HUES64 (cell line): ENCODE results near the gene AATK.

Source experiments
- H3K27ac ChIP-seq: 2 replicates; pipeline ENCODE4 v1.7.0; 2013; ENCODE audit warnings: low read depth, low read length, inconsistent platforms
- H3K27me3 ChIP-seq: 2 replicates; pipeline ENCODE4 v1.6.1; 2013; ENCODE audit warnings: mild to moderate bottlenecking, low read length; ENCODE audit not compliant: insufficient read depth
- H3K36me3 ChIP-seq: 2 replicates; pipeline ENCODE4 v1.6.1; 2013; ENCODE audit warnings: mild to moderate bottlenecking, low read length; ENCODE audit not compliant: insufficient read depth
- H3K4me1 ChIP-seq: 2 replicates; pipeline ENCODE4 v1.6.1; 2013; ENCODE audit warnings: mild to moderate bottlenecking, low read length, moderate library complexity; ENCODE audit not compliant: insufficient read depth
- H3K4me3 ChIP-seq: 2 replicates; pipeline ENCODE4 v1.5.1; 2013; ENCODE audit warnings: mild to moderate bottlenecking, low read length, moderate library complexity
- H3K9ac ChIP-seq: 2 replicates; pipeline ENCODE4 v1.6.1; 2013; ENCODE audit warnings: mild to moderate bottlenecking, low read depth, low read length
- H3K9me3 ChIP-seq: 2 replicates; pipeline ENCODE4 v1.6.1; 2013; ENCODE audit warnings: low read depth, low read length; ENCODE audit not compliant: insufficient read depth
- WGBS: fragments of 150-250, 120-280 bp; methylation state at CpG from one replicate; pipeline ENCODE4 v1.1.7; 2013; ENCODE audit warnings: missing lambda C conversion rate; 5-methylcytosine and 5-hydroxymethylcytosine counted together

AATK gene

GRCh38 chr17:81194941-81195901 lies 29.2 kb upstream of the AATK start:
- no peak overlapping the region for H3K9ac ChIP-seq
- no peaks in the 10 kb centered on the region for H3K4me1 ChIP-seq
- 95% methylated on average over 37 of the region's 37 CpGs for WGBS
- peaks cover 40% of the 10 kb centered on the region for H3K36me3 ChIP-seq
- H3K9me3 ChIP-seq = no peaks in the 10 kb centered on the region
- no peak overlapping the region for H3K27ac ChIP-seq
- no peaks in the 10 kb centered on the region for H3K27me3 ChIP-seq
- no peak overlapping the region for H3K4me3 ChIP-seq

DNA sequence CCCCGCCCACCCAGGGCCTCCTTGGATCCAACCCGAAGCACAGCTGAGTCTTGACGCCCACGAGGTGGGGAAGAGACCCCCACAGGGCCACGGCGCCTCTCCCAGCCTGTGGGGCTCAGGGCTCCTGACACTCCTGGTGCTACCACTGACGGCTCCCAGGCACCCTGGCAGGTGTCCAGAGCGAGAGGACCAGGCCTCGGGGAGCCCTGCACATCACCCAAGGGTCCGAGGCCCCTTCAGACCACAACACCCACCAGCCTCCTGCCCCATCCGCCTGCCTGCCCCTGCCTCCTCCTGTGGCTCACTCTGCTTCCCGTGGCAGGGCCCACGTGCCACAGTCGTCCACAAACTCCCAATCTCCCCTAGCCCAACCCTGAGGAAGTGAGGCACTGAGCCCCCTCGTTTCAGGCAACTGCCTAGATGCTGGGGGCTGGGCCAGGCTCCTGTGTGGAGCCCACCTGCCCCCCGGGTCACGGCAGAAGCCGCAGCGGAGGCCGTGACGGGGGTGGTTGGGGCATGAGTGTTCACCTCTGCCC lies 28.3 kb upstream of the AATK start:
- peaks cover 47% of the 10 kb centered on the region for H3K36me3 ChIP-seq
- H3K9ac ChIP-seq = no peak overlapping the region
- 96% methylated on average over 21 of the region's 21 CpGs for WGBS
- no peaks in the 10 kb centered on the region for H3K4me1 ChIP-seq
- H3K27me3 ChIP-seq = no peaks in the 10 kb centered on the region
- no peak overlapping the region for H3K27ac ChIP-seq
- H3K4me3 ChIP-seq = no peak overlapping the region
- no peaks in the 10 kb centered on the region for H3K9me3 ChIP-seq

DNA sequence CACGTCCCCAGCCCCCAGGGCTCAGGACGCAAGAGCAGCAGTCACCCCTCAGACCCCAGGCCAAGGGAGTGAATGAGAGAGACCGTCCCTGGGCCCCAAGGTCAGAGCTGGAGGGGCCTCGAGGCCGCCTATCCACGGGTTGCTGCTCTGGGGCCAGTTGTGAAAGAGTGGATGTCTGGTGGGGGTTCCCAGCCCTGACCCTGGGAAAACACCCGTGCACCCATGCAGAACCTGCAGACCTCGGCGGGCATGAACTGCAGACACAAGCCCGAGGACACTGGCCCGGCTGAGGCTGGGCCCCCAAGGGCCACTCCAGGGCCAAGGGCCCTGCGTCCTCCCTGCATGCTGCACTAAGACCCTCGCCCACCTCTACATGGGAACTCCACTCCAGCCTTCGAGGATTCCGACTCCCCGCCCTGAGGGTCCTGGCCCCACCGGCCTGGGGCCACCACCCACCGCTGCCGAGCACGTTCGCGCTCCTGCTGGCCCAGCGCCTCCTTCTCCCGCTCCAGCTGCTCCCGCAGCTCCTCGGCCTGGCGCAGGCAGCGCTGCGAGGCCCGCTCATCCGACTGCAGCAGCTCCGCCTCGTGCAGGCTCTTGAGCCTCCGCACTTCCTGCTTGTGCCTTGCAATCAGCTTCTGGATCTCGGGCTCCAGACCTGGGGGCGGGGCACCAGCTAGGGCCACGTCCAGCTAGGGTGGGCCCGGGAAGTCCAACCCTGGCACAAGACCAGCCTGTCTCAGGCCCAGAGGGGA lies 27.6 kb upstream of the AATK start:
- Histone ChIP-seq H3K36me3 (peaks cover 45% of the 10 kb centered on the region), H3K27ac (no peak overlapping the region), H3K27me3 (no peaks in the 10 kb centered on the region), H3K9ac (no peak overlapping the region), H3K9me3 (no peaks in the 10 kb centered on the region), H3K4me3 (no peak overlapping the region), H3K4me1 (no peaks in the 10 kb centered on the region)
- WGBS = 93% methylated on average over 38 of the region's 38 CpGs

- Histone ChIP-seq H3K4me3 (no peak overlapping the region), H3K27me3 (no peaks in the 10 kb centered on the region), H3K4me1 (no peaks in the 10 kb centered on the region), H3K36me3 (peaks cover 41% of the 10 kb centered on the region), H3K27ac (no peak overlapping the region), H3K9ac (no peak overlapping the region), H3K9me3 (no peaks in the 10 kb centered on the region)
- 91% methylated on average over 17 of the region's 17 CpGs for WGBS
Measured at GRCh38 chr17:81193051-81193410, 27.0 kb upstream of the AATK start.

DNA sequence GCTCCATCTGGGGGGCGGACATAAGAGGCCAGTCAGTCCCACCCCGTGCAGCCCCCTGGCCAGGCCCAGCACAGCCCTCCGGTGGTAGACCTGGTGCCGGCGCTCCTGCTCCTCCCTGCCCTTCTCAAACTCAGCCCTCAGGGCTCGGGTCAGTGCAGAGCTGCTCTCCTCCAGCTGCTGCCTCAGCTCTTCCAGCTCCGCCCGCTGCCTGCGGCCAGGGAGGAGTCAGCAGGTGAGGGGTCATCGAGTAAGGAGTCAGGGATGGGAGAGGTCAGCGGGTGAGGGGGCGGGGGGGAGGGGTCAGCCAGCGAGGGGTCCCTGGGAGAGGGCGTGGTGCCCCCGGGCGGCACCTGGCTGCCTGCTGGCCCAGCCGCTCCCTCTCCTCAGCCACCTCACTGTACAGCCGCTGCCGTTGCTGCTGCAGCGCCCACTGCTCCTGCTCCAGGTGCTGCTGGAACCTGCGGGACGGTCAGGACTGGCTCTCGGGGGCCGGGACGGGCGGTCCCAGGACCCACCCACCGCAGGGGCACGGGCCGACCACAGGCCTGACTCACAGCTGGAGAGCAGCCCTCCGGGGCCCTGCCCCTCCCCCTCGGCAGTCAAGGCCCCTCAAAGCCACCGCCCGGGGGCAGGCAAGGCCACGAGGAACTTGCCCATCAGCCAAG lies 26.5 kb upstream of the AATK start:
- Histone ChIP-seq H3K27ac (no peak overlapping the region), H3K9ac (no peak overlapping the region), H3K27me3 (no peaks in the 10 kb centered on the region), H3K9me3 (no peaks in the 10 kb centered on the region), H3K4me1 (no peaks in the 10 kb centered on the region), H3K36me3 (peaks cover 36% of the 10 kb centered on the region), H3K4me3 (no peak overlapping the region)
- WGBS = 83% methylated on average over 31 of the region's 34 CpGs

GRCh38 chr17:81191646-81192045 lies 25.6 kb upstream of the AATK start:
- Histone ChIP-seq H3K27ac (no peak overlapping the region), H3K4me3 (no peak overlapping the region), H3K9ac (no peak overlapping the region), H3K9me3 (no peaks in the 10 kb centered on the region), H3K27me3 (no peaks in the 10 kb centered on the region), H3K36me3 (peaks cover 32% of the 10 kb centered on the region), H3K4me1 (no peaks in the 10 kb centered on the region)
- 94% methylated on average over 14 of the region's 14 CpGs for WGBS

GRCh38 chr17:81191116-81191515 lies 25.1 kb upstream of the AATK start:
- WGBS = 89% methylated on average over 20 of the region's 20 CpGs
- H3K9ac ChIP-seq = no peak overlapping the region
- no peak overlapping the region for H3K27ac ChIP-seq
- no peaks in the 10 kb centered on the region for H3K4me1 ChIP-seq
- peaks cover 32% of the 10 kb centered on the region for H3K36me3 ChIP-seq
- H3K27me3 ChIP-seq = no peaks in the 10 kb centered on the region
- no peaks in the 10 kb centered on the region for H3K9me3 ChIP-seq
- H3K4me3 ChIP-seq = no peak overlapping the region

- Histone ChIP-seq H3K27me3 (no peaks in the 10 kb centered on the region), H3K9me3 (no peaks in the 10 kb centered on the region), H3K36me3 (peaks cover 29% of the 10 kb centered on the region), H3K9ac (no peak overlapping the region), H3K4me1 (no peaks in the 10 kb centered on the region), H3K4me3 (no peak overlapping the region), H3K27ac (no peak overlapping the region)
- WGBS = 96% methylated on average over 28 of the region's 28 CpGs
Measured at GRCh38 chr17:81190591-81190990, 24.6 kb upstream of the AATK start.

DNA sequence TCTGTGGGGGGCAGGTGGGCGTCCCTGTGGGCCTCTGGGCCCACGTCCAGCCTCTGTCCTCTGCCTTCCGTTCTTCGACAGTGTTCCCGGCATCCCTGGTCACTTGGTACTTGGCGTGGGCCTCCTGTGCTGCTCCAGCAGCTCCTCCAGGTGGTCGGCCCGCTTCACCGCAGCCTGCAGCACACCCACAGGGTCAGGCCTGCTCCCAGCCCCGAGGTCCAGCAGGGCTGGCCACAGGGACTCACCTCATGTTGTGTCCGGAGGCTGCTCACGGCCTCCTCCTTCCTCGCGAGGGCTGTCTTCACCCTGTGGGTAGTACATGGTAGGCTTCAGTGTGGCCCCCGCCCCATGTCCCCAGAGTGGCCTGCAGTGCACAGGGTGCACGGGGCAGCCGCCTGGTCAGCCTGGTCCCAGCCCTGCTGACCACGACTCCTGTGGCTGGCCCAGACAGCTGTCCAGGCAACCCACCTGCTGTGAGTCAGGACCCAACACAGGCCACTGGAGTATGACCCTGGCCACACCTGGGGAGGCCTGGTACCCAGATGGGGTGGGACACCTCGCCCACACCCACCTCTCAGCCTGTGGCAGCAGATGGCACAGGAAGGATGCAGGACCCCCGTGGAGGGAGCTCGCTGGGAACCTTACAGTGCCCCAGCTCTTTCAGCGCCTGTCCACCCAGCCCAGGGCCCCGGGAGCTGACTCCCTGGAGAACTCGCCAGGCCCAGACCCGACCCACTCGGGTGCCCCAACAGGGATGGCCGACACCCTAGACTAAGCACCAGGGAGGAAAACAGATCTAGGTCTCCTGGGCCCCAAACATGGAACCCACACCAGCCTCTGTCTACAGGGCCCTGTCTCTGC lies 23.9 kb upstream of the AATK start:
- WGBS = 93% methylated on average over 27 of the region's 27 CpGs
- no peaks in the 10 kb centered on the region for H3K4me1 ChIP-seq
- H3K36me3 ChIP-seq = peaks cover 23% of the 10 kb centered on the region
- no peak overlapping the region for H3K27ac ChIP-seq
- no peak overlapping the region for H3K4me3 ChIP-seq
- no peaks in the 10 kb centered on the region for H3K9me3 ChIP-seq
- no peak overlapping the region for H3K9ac ChIP-seq
- no peaks in the 10 kb centered on the region for H3K27me3 ChIP-seq

- Histone ChIP-seq H3K27me3 (no peaks in the 10 kb centered on the region), H3K9me3 (no peaks in the 10 kb centered on the region), H3K27ac (no peak overlapping the region), H3K36me3 (peaks cover 17% of the 10 kb centered on the region), H3K4me1 (no peaks in the 10 kb centered on the region), H3K9ac (no peak overlapping the region), H3K4me3 (no peak overlapping the region)
- WGBS = 93% methylated on average over 7 of the region's 7 CpGs
Measured at GRCh38 chr17:81189016-81189415, 23.0 kb upstream of the AATK start.
